ENCODE measurements around the gene CARD11. TPM values are rescaled to one million over a fixed set of nuclear protein-coding genes. Genes with fewer than 3 reads are reported as not detected.

The CARD11 gene
- total RNA-seq, 1 experiment from 2014 or later, result 0.57 TPM

DNA sequence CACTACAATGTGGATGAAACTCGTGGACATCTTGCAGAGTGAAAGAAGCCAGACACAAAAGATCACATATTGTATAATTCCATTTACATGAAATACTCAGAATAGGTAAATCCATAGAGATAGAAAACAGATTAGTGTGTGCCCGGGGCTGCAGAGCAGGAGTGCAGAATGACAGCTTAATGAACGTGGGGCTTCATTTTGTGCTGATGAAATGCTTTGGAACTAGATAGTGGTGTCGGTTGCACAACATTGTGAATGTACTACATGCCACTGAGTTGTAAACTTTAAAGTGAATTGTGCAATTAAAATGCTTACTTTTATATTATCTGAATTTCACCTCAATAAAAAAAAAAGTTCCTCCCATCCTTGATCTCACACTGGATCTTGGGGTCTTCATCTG, 31.8 kb upstream of the CARD11 start (continued):
- TF ChIP-seq, protein P1, sequence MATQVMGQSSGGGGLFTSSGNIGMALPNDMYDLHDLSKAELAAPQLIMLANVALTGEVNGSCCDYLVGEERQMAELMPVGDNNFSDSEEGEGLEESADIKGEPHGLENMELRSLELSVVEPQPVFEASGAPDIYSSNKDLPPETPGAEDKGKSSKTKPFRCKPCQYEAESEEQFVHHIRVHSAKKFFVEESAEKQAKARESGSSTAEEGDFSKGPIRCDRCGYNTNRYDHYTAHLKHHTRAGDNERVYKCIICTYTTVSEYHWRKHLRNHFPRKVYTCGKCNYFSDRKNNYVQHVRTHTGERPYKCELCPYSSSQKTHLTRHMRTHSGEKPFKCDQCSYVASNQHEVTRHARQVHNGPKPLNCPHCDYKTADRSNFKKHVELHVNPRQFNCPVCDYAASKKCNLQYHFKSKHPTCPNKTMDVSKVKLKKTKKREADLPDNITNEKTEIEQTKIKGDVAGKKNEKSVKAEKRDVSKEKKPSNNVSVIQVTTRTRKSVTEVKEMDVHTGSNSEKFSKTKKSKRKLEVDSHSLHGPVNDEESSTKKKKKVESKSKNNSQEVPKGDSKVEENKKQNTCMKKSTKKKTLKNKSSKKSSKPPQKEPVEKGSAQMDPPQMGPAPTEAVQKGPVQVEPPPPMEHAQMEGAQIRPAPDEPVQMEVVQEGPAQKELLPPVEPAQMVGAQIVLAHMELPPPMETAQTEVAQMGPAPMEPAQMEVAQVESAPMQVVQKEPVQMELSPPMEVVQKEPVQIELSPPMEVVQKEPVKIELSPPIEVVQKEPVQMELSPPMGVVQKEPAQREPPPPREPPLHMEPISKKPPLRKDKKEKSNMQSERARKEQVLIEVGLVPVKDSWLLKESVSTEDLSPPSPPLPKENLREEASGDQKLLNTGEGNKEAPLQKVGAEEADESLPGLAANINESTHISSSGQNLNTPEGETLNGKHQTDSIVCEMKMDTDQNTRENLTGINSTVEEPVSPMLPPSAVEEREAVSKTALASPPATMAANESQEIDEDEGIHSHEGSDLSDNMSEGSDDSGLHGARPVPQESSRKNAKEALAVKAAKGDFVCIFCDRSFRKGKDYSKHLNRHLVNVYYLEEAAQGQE (IDR thresholded peaks at IDR 0.05; ENCODE audit: low read depth), result no peak
- TF ChIP-seq, protein P2, sequence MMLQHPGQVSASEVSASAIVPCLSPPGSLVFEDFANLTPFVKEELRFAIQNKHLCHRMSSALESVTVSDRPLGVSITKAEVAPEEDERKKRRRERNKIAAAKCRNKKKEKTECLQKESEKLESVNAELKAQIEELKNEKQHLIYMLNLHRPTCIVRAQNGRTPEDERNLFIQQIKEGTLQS (IDR thresholded peaks at IDR 0.05), result no peak
- TF ChIP-seq CEBPB (IDR thresholded peaks at IDR 0.05; ENCODE audit: low read depth) (no peak), ELF1 (IDR thresholded peaks at IDR 0.05; ENCODE audit: borderline replicate concordance, low read depth) (no peak), SRF (IDR thresholded peaks at IDR 0.05; ENCODE audit: low read depth) (no peak), POLR2A (IDR thresholded peaks at IDR 0.05; ENCODE audit: borderline replicate concordance, extremely low read depth, insufficient read depth, insufficient read length) (no peak), EGR1 (IDR thresholded peaks at IDR 0.05; ENCODE audit: low read depth) (no peak), POLR2AphosphoS5 (IDR thresholded peaks at IDR 0.05; ENCODE audit: low read depth, low read length) (no peak), CBX3 (IDR thresholded peaks at IDR 0.05; ENCODE audit: low read depth) (no peak)

DNA sequence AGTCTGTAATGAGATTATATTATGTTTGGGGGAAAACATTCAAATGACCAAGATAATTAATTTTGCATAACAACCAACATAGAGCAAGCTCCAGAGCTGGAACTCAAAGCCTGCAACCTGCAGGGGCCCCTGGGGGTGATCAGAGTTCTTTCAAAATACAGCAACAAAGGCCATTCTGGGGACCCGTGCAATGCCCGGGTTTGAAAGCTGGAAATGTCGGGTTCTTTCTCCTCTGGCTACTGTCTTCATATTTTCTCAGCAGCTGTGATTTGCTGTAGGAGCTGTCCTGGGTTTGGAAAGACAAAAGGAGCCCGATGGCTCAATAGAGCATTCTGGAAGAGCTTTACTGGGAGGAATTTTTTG, 30.8 kb upstream of the CARD11 start:
- no peaks in the 10 kb centered on the region for H3K4me1 ChIP-seq (ENCODE audit: control insufficient read depth in 1 of 2, insufficient read depth in 2 of 2, low read length in 2 of 2)
- RAD21 ChIA-PET (ENCODE audit: low non-redundant PET in 1 of 2, low total read pairs in 2 of 2, uncharacterized antibody in 2 of 2, unreplicated experiment in 2 of 2), result no interaction called here
- H2AFZ ChIP-seq (ENCODE audit: low read depth, low read length, poor library complexity, severe bottlenecking), result no peak overlapping the region
- H3K9me2 ChIP-seq (ENCODE audit: insufficient read depth), result no peaks in the 10 kb centered on the region
- H3K36me3 ChIP-seq (ENCODE audit: control insufficient read depth in 1 of 2, insufficient read depth in 2 of 2, low read length in 2 of 2), result no peaks in the 10 kb centered on the region
- DNase-seq (ENCODE audit: low read depth, low spot score) (no peak), ATAC-seq (no peak)
- H3K79me2 ChIP-seq (ENCODE audit: insufficient read depth, low read length), result no peaks in the 10 kb centered on the region
- no peak overlapping the region for H3K4me3 ChIP-seq (replicated peaks in 1 of 2; ENCODE audit: low read depth in 1 of 2, low read length in 2 of 2)
- intact Hi-C loops (cut with micrococcal nuclease), result no loop called here
- POLR2A ChIA-PET, result no interaction called here
- CTCF ChIA-PET, result no interaction called here
- H4K20me1 ChIP-seq (ENCODE audit: insufficient read depth), result no peaks in the 10 kb centered on the region
- TF ChIP-seq POLR2A (IDR thresholded peaks at IDR 0.05; ENCODE audit: borderline replicate concordance, extremely low read depth, insufficient read depth, insufficient read length), result no peak
- TF ChIP-seq ELF1 (IDR thresholded peaks at IDR 0.05; ENCODE audit: borderline replicate concordance, low read depth), result no peak
- TF ChIP-seq, protein P3, sequence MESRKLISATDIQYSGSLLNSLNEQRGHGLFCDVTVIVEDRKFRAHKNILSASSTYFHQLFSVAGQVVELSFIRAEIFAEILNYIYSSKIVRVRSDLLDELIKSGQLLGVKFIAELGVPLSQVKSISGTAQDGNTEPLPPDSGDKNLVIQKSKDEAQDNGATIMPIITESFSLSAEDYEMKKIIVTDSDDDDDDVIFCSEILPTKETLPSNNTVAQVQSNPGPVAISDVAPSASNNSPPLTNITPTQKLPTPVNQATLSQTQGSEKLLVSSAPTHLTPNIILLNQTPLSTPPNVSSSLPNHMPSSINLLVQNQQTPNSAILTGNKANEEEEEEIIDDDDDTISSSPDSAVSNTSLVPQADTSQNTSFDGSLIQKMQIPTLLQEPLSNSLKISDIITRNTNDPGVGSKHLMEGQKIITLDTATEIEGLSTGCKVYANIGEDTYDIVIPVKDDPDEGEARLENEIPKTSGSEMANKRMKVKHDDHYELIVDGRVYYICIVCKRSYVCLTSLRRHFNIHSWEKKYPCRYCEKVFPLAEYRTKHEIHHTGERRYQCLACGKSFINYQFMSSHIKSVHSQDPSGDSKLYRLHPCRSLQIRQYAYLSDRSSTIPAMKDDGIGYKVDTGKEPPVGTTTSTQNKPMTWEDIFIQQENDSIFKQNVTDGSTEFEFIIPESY (IDR thresholded peaks at IDR 0.05; ENCODE audit: extremely low read depth, insufficient replicate concordance, low read length), result no peak
- no peak for TF ChIP-seq SP1 (IDR thresholded peaks at IDR 0.05; ENCODE audit: low read depth)
- no peak for TF ChIP-seq ZNF274 (IDR thresholded peaks at IDR 0.05; ENCODE audit: low read depth, low read length)
- peaks cover 15% of the 10 kb centered on the region for H3K27me3 ChIP-seq (ENCODE audit: insufficient read depth, low read length)
- no peak overlapping the region for H3K27ac ChIP-seq (ENCODE audit: low read depth, low read length)
- BruUV-seq (replicated peaks), result no TSS peak
- no peak overlapping the region for H3K4me2 ChIP-seq (ENCODE audit: low read length)
- no peak overlapping the region for H3K9ac ChIP-seq (ENCODE audit: low read length)
- H3K9me3 ChIP-seq (ENCODE audit: control insufficient read depth in 1 of 2, insufficient read depth in 1 of 2, low read depth in 1 of 2, low read length in 2 of 2), result no peaks in the 10 kb centered on the region
